DND-41 (cell line): Measurements from ENCODE around the gene BBS9.

ENCODE experiments used
- CTCF ChIP-seq: IDR thresholded peaks from 2 replicates; pipeline ENCODE4 v1.5.1; 2012; ENCODE audit warnings: borderline replicate concordance, low read length, moderate library complexity, mild to moderate bottlenecking; ENCODE audit not compliant: poor library complexity, severe bottlenecking; ENCODE audit errors: extremely low read depth
- EZH2 ChIP-seq: IDR thresholded peaks from 3 replicates; pipeline ENCODE4 v1.6.1; 2012; ENCODE audit warnings: borderline replicate concordance, low read depth, mild to moderate bottlenecking, moderate library complexity, low read length, inconsistent platforms; ENCODE audit not compliant: severe bottlenecking

GRCh38 chr7:33357846-33358245, 228.5 kb downstream of the BBS9 start:
- TF ChIP-seq CTCF (no peak), EZH2 (no peak)
